HG03575 (cell line): Measurements from ENCODE around the gene SDHAF4.
"Not testable (repeated sequence)": the region's sequence is repeated elsewhere in the genome, so short reads cannot be mapped to it uniquely, and the experiment has no call there.

Experiments used
- ATAC-seq: cut with Tn5 transposase; IDR thresholded peaks from one replicate; pipeline ENCODE4 v1.9.1; 2021; ENCODE audit not compliant: unreplicated experiment, insufficient number of reproducible peaks, low FRiP score; ENCODE audit errors: extremely low read depth

Gene SDHAF4

GRCh38 chr6:70566751-70567382, at the start of gene SDHAF4:
Gene SDHAF4 (plus strand): TSS chr6:70566930. CDS start chr6:70566941, 11 bp downstream.
- peak; percentile 92 for ATAC-seq

GRCh38 chr6:70518723-70519122, 48.0 kb upstream of the SDHAF4 start:
- no peak for ATAC-seq

- ATAC-seq: no peak
Measured at GRCh38 chr6:70520575-70520974, 46.2 kb upstream of the SDHAF4 start.

- no peak for ATAC-seq
Measured at GRCh38 chr6:70524721-70525286, 41.9 kb upstream of the SDHAF4 start.

- ATAC-seq: no peak
Measured at GRCh38 chr6:70527071-70527737, 39.5 kb upstream of the SDHAF4 start.

- ATAC-seq: no peak
Measured at GRCh38 chr6:70530023-70530422, 36.7 kb upstream of the SDHAF4 start.

- no peak for ATAC-seq
Measured at GRCh38 chr6:70531133-70531532, 35.6 kb upstream of the SDHAF4 start.

GRCh38 chr6:70537266-70537665, 29.5 kb upstream of the SDHAF4 start:
- no peak for ATAC-seq

GRCh38 chr6:70538376-70538775, 28.4 kb upstream of the SDHAF4 start:
- ATAC-seq: no peak

GRCh38 chr6:70547313-70547712, 19.4 kb upstream of the SDHAF4 start:
- ATAC-seq: no peak

GRCh38 chr6:70547905-70548304, 18.8 kb upstream of the SDHAF4 start:
- ATAC-seq: no peak

- no peak for ATAC-seq
Measured at GRCh38 chr6:70549327-70549726, 17.4 kb upstream of the SDHAF4 start.

GRCh38 chr6:70551566-70551965, 15.2 kb upstream of the SDHAF4 start:
- no peak for ATAC-seq

GRCh38 chr6:70552286-70552940, 14.3 kb upstream of the SDHAF4 start:
- ATAC-seq: not testable (repeated sequence)

- no peak for ATAC-seq
Measured at GRCh38 chr6:70552974-70553373, 13.8 kb upstream of the SDHAF4 start.

- ATAC-seq: no peak
Measured at GRCh38 chr6:70557998-70558397, 8.7 kb upstream of the SDHAF4 start.

- not testable (repeated sequence) for ATAC-seq
Measured at GRCh38 chr6:70562401-70562800, 4.3 kb upstream of the SDHAF4 start.

GRCh38 chr6:70563530-70563929, 3.2 kb upstream of the SDHAF4 start:
- ATAC-seq: no peak

GRCh38 chr6:70574643-70575042, 7.9 kb downstream of the SDHAF4 start:
- ATAC-seq: no peak

GRCh38 chr6:70575899-70576495, 9.3 kb downstream of the SDHAF4 start:
- no peak for ATAC-seq
